Stimulated activated CD8-positive, alpha-beta memory T cell treated with anti-CD3 and anti-CD28 coated beads, Interleukin-12 subunit alpha, Interleukin-12 subunit beta, amount 100 ng/mL, for 4 hours (primary cell): ENCODE measurements around the gene PSME1.

Source experiments
- DNase-seq: peaks from one replicate; pipeline ENCODE4 v3.0.0-alpha.2; 2020; ENCODE audit warnings: low read depth

PSME1 gene

GRCh38 chr14:24172261-24172860 lies 36.4 kb downstream of the PSME1 start:
- no peak for DNase-seq

- DNase-seq = no peak
Observed at GRCh38 chr14:24172871-24173281, 36.9 kb downstream of the PSME1 start.

- DNase-seq = no peak
Observed at GRCh38 chr14:24176599-24176998, 40.6 kb downstream of the PSME1 start.

GRCh38 chr14:24177041-24177825 lies 41.2 kb downstream of the PSME1 start:
- DNase-seq = no peak

GRCh38 chr14:24177891-24178290 lies 41.9 kb downstream of the PSME1 start:
- DNase-seq = no peak

- no peak for DNase-seq
Observed at GRCh38 chr14:24178399-24179178, 42.6 kb downstream of the PSME1 start.

- DNase-seq = no peak
Observed at GRCh38 chr14:24179294-24179960, 43.4 kb downstream of the PSME1 start.

GRCh38 chr14:24179961-24180796 lies 44.2 kb downstream of the PSME1 start:
- no peak for DNase-seq

- DNase-seq = no peak
Observed at GRCh38 chr14:24181371-24182077, 45.5 kb downstream of the PSME1 start.

- DNase-seq = no peak
Observed at GRCh38 chr14:24182110-24182882, 46.3 kb downstream of the PSME1 start.

- DNase-seq = no peak
Observed at GRCh38 chr14:24183014-24183481, 47.1 kb downstream of the PSME1 start.

- no peak for DNase-seq
Observed at GRCh38 chr14:24184104-24184970, 48.3 kb downstream of the PSME1 start.

- no peak for DNase-seq
Observed at GRCh38 chr14:24185026-24185425, 49.0 kb downstream of the PSME1 start.

GRCh38 chr14:24185741-24186140 lies 49.7 kb downstream of the PSME1 start:
- DNase-seq = no peak

- DNase-seq = no peak
Observed at GRCh38 chr14:24186831-24187538, 51.0 kb downstream of the PSME1 start.

- no peak for DNase-seq
Observed at GRCh38 chr14:24187539-24187915, 51.5 kb downstream of the PSME1 start.
